ENCODE measurements around the gene PIK3R1.

PIK3R1 gene

GRCh38 chr5:68215208-68215897 is at the start of gene PIK3R1:
Gene PIK3R1, plus strand, starts transcription at chr5:68215756. Its CDS starts 10,920 bp downstream, at chr5:68226676.
- peak; percentile 95 for DNase-seq

GRCh38 chr5:68167195-68167651 is 48.3 kb upstream of the PIK3R1 start:
- no peak for DNase-seq

DNA sequence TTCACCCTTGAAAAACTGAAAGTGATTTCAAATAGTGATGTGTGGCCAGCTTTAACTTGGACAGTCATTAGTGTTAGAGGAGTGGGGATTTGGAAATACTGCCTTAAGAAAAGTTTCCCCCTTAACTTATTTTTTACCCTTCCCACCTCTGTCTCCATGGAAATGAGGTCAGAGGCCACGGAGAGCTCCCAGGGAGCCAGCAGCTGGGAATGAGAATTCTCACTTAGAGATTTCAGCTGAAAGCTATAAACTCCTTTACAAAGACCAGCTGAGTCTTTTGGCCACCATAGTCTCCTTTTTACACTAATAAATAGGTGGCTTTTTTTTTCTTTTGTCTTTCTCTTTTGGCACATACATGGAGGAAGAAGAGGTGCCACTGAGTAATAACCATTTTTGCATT is 45.7 kb upstream of the PIK3R1 start:
- DNase-seq, result no peak

DNA sequence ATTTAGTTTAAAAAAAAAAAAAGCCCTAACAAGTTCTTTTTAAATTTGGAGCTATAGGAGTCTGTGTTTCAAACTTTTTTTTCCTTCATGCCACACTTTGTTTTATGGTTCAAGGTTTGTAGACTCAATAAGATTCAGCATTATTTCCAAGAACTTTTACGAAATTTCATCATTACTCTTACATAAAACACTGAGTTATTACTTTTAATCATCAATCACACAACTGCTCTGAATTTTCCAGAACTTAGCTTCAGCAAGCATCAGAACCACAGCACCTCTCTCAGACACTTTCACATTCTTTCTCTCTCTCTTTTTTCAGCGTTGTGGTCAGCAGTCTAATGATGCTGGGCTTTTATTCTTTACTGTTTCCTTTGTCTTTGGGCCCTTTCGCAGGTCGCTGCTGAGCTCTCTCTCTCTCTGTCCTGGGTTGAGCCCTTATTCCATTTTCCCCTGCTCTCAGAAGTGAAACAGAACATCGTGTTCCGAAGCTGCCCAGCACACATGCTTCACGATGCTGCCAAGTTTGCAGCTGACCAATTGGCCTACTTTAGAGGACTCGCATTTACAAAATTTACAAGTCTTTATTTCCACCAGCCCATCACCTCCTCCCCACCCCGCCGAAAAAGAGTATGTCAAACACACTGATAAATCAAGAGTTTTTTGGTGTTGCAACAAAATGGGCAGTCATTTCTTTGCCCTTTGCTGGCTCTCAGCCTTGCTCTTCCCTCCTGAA is 44.6 kb upstream of the PIK3R1 start:
- DNase-seq, result no peak

DNA sequence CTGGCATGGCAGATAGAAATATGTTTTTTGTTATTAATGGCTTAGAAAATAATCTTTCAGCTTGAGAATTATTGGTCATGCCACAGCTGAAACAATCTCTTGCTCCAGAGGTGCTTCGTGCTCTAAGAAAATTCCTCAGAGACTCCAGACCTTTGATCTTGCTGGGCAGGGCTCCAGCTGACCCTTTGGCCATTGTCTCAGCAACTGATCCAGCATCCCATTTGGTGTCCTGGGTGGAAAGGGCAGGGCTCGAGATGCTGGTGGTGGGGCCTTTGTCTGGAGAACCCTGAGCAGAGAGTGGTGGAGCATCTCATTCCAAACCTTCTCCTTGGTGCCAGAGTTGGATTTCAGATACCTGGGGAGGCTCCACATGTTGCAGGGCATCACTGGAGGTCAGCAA is 43.2 kb upstream of the PIK3R1 start:
- no peak for DNase-seq

DNA sequence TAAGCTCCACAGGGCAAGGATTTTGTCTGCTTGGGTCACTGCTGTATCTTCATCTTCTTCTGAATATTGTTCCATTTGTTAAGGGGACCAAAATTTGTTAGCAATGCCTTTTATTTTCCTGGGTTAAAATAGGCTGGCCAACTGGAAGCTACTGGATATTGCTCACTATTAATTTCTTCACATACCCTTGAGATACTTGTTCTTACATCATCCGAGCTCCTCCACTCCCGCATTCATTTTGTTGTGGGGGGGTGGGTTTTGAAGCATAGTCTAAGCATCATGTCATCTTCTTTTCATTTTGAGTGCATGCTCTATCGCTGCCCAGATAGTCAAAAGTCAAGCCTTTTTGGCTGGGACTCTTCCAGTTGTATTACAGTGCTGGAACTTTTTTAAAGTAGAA is 42.5 kb upstream of the PIK3R1 start:
- DNase-seq, result no peak

- DNase-seq, result no peak
These were observed 39.3 kb upstream of the PIK3R1 start for GRCh38 chr5:68176253-68176652.

DNA sequence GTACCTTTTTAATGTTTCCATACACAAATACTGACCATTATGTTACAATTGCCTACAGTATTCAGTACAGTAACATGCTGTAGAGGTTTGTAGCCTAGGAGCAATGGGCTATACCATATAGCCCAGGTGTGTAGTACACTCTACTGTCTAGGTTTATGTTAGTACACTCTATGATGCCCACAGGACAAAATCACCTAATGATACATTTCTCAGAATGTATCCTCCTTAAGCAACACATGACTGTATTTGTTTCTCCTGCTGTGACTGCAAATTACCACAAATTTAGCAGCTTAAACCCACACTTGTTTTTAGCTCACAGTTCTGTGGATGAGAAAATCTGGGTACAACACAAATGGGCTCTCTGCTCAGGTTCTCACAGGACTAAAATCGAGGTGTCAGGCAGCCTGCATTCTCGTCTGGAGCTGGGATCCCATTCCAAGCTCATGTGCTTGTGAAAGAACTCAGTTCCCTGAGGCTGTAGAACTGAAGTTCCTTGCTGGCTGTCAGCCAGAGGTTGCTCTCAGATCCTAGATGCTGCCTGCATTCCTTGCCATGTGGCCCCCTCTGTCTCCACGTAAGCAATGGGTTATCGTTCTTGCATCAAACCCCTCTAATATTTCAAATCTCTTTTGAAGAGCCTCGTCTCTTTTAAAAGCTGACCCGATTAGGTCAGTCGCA is 38.6 kb upstream of the PIK3R1 start:
- DNase-seq, result no peak

- DNase-seq, result no peak
These were observed 37.9 kb upstream of the PIK3R1 start for GRCh38 chr5:68177676-68178075.

DNA sequence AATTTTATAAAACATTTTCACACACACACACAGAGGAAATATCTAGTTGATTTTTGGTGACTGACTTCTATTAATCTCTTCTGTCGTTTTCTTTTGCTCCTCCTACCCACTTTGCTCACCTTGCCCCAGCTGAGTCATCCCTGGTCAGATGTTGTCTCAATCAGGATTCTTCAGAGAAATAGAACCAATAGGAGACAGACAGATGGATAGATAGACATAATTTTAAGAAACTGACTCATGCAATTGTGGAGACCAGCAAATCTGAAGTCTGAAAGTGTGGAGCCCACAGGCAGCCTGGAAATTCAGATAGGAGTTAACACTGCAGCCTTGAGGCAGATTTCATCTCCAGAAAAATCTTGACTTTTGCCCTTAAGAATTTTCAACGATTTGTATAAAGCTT is 37.0 kb upstream of the PIK3R1 start:
- DNase-seq, result no peak

DNA sequence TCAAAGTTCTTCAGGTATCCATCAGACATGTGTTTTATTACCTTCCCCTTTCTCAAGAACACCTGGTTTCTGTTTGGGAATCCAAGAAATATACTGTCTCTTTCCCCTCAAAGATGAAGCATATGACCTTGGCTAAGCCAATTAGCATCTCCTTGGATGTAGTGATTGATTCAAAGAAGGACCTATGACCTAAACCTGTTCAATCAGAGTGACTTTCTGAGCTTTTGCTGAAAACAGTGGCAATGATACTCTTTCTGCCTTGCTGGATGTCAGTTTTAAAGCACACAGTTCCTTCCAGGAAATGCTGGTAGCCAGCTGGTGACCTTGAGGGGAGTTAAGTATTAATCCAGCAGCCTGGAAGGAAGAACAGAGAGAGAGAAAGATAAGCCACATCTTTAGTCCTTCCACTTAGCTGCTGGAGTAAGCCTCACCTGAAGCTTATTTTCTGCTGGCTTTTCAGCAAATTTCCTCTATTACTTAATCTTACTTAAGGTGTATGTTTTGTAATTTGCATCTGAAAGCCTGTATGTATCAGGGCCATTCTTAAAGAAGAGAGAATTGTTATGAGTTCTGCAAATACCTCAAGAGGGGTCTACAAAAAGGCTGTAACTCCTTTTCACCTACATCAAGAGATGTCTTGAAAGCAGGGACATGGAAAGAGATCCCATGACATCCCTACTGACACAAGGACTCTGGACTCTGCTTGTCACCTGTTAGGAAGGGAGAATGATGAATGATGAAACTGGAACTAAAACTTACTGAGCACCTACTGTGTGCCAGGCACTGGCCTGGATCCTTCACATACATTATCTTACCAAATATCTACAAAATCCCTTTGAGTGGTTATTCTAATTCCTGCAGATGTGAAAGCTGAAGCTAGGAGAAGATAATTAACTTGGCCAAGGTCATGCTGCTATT is 35.2 kb upstream of the PIK3R1 start:
- DNase-seq, result no peak

DNA sequence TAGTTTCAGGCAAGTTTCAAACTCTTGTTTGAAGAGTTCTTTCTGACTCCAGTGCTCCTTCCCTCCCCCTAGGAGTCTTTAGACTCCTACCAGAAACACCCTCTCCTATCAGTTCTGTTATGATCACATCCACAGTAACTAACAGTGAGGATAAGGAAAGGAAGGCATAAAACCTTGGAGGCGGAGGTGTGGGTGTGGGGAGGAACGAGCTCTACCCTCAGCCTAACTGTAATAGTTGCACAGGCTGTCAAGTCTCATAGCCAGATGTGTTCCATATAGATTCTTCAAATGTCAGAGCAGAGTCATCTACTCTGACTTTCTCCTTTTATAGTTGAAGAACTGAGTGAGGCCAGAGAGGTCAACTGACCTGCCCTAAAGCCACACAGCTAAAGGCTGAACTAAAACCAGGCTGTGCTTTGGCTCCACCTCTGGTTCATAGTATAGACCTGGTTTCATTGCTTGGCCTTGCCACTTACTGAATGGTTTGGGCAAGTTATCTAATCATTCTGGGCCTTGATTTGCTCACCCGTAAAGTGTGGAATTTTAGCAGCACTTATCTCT is 34.4 kb upstream of the PIK3R1 start:
- no peak for DNase-seq

GRCh38 chr5:68182094-68182493 is 33.5 kb upstream of the PIK3R1 start:
- DNase-seq, result no peak

DNA sequence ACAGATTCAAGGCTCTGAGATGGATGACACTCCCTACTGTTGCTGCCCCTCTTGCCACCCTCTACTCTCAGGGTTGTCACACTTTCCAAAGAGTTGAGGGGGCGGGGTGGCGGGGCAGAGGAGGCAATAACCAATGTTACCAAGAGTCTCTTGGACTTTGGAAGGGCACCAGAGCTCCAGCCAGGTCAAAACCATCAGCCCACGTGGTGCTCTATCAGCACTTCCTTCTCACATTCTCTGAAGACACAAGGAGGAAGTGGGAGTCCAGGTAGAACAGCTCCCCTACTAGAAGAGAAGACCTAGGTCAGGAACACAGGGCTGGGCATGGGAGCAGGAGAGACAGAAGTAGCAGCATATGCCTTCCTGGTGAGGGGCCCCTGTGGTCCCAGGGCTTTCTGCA is 33.0 kb upstream of the PIK3R1 start:
- no peak for DNase-seq

DNA sequence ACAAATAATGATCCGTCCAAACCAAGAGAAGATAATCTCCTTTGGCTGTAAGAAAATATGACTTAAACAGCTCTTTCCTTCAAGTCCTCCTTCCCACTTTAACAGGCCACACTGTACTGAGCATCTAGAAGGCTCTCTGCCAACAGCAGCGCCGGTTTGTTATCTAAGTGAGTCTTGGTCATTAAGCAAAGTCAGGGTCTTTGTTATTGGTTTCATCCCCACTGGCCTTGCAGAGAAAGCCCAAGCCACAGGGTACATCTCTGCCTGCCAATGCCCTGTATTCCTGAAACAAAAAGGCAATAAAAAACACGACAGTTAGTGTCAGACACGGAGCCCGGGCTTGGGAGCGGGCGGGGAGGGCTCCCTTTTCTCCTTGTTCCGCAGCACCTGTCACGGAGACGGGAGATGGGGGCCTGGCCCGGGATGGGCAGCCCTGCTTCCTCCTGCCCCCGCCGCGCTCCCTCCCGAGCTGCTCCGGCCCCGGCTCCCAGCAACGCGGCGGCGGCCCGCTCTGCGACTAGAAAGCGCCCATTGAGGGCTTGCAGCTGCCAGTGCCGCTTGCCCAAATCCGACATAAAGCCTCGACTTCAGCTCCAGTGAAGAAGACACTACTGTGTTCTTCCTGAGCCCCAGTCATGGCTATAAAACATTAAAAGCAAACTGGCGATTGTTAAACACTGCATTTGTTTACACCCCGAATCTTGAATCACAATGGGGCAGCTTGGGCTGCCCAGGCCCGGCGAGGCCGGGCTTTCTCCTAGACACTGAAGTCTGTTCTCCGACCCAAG is 28.1 kb upstream of the PIK3R1 start:
- no peak for DNase-seq

GRCh38 chr5:68189171-68189570 is 26.4 kb upstream of the PIK3R1 start:
- DNase-seq, result no peak

GRCh38 chr5:68189613-68190012 is 25.9 kb upstream of the PIK3R1 start:
- no peak for DNase-seq

- DNase-seq, result no peak
These were observed 24.9 kb upstream of the PIK3R1 start for GRCh38 chr5:68190619-68191018.

DNA sequence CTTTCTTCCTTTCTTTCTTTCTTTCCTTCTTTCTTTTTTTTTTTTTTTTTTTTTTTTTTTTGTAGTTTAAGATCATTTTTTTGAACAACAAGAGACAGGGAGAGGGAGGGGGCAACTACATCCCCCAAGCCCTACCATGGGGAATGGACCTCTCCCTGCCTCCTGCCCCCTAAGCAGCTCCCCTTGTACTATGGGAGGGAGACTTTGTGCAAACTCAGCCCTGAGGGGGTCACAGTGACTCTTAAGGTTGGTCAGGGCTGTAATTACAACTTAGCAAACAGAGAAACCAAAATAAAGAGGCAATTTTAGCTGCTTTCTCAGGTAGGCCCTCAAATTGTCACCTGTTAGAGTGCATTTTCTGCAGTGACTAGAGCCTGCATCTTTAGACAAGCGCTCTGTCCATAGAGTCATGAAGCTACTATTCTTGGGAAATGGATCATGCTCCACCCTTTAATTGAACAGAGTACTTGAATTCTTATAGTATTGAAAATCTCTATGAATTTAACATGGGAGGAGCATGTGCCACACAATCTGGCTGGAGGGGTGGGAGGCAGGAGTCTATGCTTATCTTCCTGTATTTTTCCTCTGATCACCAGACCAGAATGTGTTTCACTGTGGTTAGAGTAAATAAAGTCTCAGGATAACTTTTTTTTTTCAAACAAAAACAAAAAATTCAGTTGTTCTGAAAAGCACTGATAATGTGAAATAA is 24.3 kb upstream of the PIK3R1 start:
- DNase-seq, result no peak

DNA sequence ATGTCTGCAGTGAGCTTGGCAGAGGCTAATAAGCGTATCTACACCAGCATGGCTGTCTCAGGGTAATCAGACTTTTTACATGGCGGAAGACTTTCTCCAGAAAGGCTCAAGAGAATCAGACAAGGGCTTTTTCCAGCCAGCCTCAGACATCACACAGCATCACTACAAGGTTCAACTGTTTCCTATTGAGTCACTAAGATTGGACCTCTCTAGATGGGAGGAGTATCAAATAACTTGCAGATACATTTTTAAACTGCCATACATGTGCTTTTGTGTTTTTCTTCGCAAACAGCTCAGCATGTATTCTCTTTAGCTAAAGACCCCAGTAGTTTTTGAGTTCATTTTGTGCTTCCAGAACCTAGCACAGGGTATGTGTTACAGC is 22.9 kb upstream of the PIK3R1 start:
- DNase-seq, result no peak

DNA sequence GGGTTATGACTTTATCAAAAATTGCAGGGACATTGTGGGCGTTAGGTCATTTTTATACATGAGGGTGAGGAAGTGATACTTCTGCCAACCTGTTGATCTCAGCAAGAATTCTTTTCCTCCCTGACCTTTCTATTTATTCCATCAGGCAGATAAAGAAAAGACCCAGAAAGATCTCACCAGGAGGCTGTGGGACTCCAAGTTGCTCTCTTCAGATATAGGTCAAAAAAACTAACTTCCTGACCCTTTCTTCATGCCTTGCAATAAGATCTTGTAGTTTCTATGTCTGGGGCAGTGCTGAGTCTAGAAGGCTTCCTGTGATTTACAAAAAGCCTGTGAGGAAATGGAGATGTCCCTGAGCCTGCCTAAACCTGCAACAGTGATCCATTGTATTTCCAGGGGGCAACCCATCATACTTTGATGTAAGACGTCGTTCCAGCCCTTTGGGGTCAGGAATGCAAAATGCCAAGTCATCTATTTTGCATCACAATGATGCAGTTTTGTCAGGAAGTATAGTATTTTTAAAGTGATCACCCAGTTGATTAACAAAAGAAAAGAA is 22.0 kb upstream of the PIK3R1 start:
- DNase-seq, result no peak
